ENCODE measurements around the gene CAGE1.
"Not testable (repeated sequence)": the region's sequence is repeated elsewhere in the genome, so short reads cannot be mapped to it uniquely, and the experiment has no call there.

The CAGE1 gene

DNA sequence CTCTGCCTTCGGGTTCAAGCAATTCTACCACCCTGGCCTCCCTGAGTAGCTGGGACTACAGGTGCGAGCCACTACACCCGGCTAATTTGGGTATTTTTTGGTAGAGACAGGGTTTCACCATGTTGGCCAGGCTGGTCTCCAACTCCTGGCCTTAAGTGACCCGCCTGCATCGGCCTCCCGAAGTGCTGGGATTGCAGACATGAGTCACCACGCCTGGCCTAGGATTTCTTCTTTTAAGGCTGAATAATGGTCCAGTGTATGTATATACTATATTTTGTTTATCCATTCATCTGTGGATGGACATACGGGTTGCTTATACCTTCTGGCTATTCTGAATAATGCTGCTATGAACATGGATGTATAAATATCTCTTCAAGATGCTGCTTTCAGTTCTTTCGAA, 17.2 kb upstream of the CAGE1 start:
- DNase-seq = no peak

DNA sequence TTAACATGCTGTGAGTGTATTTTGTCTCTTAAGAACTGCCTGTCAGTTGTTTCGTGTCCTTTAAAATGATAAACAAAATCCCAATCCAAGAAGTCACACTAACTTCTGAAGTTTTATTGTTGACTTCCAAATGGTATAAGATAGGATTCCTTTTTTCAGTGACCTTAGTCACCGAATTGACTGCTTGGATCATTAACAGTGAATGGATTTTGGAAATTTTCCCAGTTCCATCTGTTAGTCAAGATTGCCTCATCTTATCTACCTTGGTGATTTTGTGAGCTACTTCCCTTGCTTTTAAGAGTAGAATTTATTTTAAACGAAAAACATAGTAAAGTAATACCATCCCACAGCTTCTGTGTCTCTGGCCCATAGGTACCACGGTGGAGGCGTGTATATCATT, 15.0 kb upstream of the CAGE1 start:
- no peak for DNase-seq

DNA sequence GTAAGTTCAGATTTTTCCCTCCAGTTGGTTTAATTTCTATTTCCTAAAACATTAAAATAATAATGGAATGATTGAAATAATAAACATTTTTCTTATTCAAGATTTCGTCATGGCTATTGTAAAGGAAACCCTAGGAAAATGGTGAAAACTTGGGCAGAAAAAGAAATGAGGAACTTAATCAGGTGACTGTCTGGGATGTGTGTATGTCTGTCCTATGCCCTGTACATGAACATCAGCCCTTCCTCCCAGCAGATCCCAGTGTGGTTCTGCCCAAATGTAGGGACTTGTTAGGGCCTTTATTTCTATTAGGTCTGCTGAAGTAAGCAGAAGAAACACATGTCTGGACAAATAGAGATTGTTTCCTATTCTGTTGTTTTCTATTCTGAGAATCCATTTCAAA, 13.2 kb upstream of the CAGE1 start:
- DNase-seq = no peak

DNA sequence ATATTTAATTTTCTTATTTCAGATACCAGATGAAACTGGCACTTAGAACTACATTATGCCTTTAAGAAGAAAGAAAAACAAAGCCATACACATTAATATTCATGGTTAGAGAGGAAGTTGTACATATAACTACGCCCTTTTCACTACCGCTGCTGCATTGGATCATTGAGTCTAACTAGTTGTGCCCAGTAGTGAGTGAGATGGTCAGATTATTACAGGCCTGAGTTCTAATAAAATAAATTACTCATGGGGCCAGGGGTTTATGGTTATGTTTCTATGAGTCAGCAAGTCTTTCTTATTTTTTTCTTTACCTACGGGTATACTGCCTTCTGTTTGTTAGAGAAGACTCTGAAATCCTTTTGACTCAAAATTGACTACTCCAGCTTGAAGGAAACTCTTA, 11.5 kb upstream of the CAGE1 start:
- no peak for DNase-seq

DNA sequence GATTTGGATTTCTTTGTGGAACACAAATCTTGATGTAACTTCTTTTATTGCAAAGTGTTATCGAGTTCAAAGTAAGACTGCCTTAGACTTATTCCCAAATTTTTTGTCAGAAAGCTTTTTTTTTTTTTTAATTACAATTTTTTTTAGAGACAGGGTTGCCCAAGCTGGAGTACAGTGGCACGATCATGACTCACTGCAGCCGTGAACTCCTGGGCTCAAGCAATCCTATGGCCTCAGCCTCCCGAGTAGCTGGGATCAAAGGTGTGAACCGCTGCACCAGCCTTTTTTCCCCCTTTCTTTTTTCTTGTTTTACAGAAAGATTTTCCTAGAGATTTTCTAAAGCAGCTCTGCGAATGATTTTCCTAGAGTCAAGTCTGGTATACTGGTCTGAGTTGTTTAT, 2.9 kb upstream of the CAGE1 start:
- no peak for DNase-seq

DNA sequence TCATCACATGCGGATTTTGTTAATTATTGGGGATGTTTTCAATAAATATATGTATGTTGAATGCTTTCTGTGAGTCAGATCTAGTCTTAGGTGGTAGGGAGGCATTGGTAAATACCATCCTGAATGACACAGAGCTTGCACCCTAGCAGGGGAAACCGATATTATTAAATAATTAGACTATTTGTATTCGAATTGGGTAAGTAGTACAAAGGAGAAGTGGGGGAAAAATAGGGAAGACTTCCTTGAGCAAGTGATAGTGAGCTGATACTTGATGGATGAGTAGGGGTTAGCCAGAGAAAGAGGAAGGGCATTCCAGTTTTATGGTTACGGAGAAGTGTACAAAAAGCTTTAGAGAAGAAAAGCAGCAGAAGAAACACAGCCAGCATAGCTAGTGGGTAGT, 1.6 kb upstream of the CAGE1 start:
- DNase-seq = no peak

DNA sequence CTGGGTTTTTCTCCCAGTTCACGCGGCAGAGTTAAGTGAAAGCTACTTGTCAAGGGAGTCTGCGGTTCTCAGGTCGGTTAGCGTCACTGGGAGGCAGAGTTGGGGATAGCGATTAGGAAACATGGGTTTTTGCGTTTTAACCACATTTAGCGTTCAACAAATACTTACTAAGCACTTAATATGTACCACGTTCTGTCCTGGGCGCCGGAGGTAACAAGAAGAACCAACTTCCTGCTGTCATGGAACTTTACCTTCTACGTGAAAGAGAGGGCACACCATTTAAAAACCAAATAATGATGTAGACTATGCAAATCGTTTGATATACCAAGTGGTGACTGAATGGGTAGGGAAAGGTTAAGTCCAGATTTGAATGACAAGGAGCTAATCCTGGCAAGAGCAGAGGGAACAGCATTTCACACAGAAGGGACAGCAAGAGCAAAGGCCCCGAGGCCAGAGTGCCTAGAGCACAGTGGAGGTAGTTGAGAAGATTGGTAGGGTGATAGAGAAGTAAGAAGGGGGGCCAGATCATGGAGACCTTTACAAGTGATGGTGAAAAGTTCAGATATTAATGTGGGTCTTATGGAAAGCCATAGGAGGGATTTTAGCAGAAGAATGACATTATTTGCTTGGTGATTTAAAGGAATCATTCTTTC, 810 bp upstream of the CAGE1 start:
- DNase-seq = no peak

DNA sequence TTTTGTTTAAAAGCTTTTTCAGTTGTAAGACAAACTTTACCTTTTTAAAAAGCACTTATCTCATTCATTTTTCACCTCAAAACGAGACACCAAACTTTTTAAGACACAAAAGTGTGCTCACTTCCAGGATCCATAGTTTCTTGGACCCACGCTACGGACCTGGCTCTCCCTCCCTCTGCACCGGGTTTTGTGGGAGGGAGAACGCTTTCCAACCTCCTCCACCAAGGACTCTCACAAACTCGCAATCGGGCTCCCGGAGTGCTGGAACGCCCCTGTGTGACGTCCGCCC, 436 bp downstream of the CAGE1 start:
- DNase-seq = no peak

DNA sequence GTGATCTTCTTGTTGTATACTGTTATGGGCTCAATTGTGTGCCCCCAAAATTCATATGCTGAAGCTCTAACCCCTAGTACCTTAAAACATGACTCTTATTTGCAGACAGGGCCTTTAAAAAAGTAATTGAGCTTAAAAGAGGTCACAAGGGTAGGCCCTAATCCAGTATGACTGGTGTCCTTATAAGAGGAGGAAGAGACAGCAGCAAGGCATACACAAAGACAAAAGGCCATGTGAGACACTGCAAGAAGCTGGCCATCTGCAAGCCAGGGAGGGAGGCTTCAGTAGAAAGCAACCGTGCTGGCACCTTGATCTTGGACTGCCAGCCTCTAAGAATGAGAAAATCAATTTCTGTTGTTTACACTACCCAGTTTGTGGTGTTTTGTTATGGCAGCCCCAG, 8.4 kb downstream of the CAGE1 start:
- DNase-seq = no peak

DNA sequence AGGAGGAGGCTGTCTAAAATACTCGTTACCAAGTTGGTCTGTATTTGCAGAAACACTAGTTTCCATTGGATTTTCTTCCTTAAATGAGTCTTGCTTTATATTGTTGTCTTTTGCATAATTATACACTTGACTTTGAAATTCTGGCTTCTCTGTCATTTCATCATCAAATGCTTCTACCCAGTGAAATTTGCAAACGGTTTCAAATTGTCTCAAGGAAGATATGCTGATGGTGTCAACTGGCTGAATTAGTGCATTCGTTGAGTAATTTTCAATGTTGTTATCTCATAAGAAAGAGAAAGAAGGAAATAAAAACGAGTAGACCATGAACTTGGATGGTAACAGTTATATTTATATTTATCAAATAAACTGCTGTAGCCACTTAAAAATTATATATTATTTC, 10.8 kb downstream of the CAGE1 start:
- DNase-seq = no peak

DNA sequence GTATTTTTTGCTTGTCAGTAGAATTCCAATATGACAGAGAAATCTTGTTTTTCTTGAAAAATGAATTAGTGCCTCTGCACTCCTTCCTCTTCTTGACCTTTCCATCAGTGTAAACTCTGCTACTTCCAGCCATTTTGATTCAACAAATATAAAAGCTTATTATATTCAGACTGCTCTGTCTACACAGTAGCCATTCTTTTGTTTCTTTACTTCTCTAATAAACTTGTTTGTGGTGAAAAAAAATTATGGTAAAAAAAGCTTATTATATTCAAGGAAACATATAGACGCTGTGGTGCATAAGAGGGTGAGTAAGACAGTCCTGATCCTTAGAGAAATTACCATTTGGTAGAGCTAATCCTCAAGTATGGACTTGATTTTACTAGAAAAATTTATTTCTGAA, 11.6 kb downstream of the CAGE1 start:
- no peak for DNase-seq

DNA sequence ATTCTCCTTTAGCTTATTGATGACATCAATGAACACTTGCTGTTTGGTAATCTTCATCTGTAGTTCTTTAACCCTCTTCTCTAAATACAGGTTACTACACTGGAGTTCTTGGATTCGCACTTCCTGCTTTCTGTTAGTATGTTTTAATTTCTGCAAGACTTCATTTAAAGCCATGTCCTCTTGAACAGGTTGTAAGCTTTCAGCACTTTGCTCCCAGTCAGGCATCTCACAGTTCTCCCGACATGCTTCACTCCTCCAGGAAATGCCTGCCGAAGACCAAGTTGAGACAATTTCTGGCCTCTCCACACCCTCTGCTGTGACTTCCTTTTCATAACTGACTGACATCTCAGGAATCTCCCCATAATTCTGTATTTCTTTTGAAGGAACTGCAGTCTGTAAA, 15.8 kb downstream of the CAGE1 start:
- DNase-seq = no peak

DNA sequence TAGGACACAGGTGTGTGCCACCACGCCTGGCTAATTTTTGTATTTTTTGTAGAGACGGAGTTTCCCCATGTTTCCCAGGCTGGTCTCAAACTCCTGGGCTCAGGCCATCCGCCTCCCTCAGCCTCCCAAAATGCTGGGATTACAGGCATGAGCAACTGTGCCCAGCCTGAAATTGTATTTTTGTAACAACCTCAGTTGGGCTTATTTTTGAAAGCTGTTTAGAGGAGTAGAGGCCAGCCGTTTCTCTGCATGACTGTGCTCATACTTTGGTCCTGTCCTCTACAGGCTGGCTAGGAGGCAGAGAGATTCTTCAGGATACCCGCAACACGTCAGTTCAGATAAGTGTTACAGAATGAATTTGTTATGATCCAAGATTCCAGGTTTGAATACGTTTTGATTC, 22.1 kb downstream of the CAGE1 start:
- DNase-seq = no peak

DNA sequence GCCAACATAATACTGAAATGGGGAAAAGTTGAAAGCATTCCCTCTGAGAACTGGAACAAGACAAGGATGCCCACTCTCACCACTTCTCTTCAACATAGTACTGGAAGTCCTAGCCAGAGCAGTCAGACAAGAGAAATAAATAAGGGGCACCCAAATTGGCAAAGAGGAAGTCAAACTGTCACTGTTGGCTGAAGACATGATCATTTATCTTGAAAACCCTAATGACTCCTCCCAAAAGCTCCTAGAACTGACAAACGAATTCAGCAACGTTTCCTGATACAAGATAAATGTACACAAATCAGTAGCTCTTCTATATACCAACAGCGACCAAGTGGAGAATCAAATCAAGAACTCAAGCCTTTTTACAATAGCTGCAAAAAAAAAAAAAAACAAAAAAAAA, 37.6 kb downstream of the CAGE1 start:
- DNase-seq = not testable (repeated sequence)

DNA sequence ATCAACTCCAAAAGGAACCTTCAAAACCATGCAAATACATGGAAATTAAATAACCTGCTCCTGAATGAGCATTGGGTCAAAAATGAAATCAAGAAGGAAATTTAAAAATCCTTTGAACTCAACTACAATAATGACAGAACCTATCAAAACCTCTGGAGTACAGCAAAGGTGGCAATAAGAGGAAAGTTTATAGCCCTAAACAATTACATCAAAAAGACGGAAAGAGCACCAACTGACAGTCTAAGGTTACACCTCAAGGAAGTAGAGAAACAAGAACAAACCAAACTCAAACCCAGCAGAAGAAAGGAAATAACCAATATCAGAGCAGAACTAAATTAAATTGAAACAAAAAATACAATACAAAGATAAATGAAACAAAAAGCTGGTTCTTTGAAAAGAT, 39.0 kb downstream of the CAGE1 start:
- DNase-seq = not testable (repeated sequence)

DNA sequence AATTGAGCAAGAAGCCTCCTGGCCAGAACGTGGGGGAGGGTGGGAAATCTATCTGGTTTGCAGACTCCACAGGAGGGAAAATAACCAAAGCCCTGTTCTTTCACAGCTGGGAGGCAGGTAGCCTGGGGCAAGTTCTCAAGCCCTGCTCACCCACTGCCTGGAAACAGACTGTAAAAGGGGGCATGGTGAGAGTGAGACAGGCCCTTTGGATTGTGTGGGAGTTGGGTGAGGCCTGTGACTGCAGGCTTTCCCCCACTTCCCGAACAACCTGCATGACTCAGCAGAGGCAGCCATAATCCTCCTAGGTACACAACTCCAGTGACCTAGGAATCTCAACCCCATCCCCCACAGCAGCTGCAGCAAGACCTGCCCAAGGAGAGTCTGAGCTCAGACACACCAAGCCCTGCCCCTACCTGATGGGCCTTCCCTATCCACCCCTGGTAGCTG, 42.0 kb downstream of the CAGE1 start:
- not testable (repeated sequence) for DNase-seq

DNA sequence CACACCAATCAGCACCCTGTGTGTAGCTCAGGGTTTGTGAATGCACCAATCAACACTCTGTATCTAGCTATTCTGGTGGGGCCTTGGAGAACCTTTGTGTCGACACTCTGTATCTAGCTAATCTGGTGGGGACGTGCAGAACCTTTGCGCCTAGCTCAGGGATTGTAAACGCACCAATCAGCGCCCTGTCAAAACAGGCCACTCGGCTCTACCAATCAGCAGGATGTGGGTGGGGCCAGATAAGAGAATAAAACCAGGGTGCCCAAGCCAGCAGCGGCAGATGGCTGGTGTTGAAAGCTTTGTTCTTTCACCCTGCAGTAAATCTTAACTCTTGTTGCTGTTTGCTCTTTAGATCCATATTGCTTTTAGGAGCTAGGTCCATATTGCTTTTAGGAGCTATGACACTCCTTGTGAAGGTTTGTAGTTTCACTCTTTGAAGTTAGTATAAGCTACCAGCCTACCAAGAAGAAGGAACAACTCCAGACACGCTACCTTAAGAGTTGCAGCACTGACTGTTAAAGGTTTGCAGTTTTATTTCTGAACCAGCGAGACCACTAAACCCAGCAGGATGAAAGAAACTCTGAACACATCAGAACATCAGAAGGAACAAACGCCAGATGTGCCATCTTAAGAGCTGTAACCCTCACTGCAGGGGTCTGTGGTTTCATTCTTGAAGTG, 44.6 kb downstream of the CAGE1 start:
- not testable (repeated sequence) for DNase-seq

DNA sequence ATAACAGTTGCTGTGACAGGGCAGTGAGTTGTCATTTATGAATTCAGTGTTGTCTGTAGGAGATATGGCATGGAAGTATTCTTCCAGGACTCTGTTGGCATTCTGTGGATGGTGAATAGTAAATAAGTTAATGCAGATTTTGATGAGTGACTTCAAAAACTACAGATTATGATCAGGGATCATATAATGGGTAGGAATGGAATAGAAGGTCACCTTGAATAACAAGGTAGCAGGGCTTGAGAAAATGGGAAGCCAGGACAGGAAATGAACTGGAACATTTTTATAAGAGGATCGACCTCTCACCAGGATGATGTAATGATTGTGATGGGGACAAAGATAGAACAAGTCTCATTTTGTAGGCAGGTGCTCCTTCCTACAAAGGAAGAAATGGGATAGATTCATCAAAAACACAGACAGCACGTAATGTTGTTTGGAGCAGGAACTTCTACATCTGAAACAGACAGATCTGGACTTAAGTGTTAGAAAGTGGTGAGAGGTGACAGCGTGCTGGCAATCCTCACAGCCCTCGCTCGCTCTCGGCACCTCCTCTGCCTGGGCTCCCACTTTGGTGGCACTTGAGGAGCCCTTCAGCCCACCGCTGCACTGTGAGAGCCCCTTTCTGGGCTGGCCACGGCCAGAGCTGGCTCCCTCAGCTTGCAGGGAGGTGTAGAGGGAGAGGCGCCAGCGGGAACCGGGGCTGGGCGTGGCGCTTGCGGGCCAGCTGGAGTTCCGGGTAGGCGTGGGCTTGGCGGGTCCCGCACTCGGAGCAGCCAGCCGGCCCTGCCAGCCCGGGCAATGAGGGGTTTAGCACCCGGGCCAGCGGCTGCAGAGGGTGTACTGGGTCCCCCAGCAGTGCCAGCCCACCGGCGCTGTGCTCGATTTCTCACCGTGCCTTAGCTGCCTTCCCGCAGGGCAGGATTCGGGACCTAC, 45.7 kb downstream of the CAGE1 start:
- no peak for DNase-seq

DNA sequence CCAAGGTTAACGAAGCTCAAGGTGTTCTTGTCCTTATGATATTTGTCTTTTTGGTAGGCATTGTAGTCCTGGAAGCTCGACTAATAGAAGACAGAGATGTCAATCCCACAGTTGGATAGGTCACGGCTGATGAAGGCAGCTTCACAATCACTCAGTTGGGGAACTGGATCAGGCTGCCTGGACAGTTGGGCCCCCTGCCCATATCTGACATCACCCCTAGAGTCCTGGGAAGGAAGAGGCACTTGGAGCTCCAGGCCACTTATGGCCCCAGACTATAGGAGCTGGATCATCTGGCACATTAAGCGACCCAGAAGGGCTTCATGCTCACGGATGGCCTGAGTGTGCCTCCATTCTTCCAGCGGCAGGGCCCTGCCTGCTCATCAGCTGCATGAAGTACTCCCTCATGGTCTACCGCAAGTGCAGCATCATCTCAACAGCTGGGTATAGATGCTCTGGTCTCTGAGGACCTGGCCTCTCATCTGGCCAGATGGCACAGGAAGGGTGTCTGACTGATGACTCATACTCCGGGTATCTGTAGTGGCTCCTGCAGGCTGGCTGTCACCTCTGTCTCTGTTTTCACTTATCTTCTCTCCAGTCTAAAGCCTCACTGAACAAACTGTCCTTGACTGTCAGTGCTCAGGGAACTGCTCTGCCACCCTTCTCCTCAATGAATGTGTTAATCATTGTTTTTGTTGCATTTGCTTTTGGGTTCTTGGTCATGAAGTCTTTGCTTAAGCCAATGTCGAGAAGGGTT, 47.4 kb downstream of the CAGE1 start:
- DNase-seq = no peak

DNA sequence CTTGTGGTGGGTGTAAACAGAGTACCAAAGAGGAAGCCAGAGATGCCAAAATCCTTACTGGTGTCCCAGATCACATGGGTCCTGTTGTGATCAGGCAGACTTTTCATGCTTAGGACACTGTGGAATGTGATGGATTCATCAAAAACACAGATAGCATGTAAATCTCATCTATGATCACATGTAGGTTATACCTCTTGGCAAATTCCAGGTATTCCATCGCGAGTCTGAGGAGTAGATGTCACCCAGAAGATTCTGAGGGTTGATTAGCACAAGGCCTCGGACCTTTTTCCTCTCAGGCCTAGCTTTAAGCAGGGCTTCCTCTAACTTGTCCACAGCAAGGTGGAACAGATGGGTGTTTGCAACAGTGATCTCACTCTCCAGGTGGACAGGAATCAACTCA, 48.3 kb downstream of the CAGE1 start:
- no peak for DNase-seq

DNA sequence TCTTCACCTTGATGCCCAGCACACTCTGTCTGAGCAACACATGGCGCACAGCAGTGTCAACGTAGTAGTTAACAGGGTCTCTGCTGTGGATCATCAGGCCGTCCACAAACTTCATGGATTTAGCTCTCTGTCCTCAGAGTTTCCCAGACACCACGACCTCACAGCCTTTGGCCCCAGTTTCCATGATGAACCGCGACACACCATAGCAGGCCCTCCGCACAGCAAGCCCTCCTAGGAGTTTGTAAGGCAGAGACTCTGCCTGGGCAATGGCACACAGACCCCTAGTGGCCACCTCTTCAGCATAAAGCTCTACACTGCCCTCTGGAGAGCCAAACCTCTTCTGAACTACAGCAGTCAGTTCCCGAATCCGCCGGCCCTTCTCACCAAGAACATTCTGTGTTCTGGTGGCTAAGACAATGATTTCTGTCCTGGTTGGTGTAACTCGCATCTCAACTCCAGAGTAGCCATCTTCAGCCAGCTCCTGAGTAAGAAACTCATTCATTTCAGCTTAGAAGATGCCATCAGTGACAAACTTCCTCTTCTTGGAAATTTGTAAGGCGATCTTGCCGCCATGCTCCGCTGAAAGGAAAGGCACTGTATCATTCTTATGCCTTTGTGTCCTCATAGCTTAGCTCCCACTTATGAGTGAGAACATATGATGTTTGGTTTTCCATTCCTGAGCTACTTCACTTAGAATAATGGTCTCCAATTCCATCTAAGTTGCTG, 50.4 kb downstream of the CAGE1 start:
- not testable (repeated sequence) for DNase-seq

DNA sequence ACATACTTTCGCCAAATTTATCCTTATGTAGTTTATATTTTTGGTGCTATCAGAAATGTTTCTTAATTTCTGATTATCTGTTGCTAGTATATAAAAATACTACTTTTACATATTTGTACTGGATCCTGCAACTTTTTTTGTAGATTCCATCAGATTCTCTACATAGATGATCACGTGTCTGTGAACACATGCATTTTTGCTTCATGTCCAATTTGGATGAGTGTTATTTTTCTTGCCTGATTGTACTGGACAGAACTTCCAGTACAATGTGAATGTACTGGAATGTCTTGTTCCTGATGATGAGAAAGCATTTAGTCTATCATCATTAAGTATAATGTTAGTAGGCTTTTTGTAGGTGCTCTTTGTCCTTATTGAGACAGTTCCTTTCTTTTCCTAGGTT, 51.5 kb downstream of the CAGE1 start:
- no peak for DNase-seq

DNA sequence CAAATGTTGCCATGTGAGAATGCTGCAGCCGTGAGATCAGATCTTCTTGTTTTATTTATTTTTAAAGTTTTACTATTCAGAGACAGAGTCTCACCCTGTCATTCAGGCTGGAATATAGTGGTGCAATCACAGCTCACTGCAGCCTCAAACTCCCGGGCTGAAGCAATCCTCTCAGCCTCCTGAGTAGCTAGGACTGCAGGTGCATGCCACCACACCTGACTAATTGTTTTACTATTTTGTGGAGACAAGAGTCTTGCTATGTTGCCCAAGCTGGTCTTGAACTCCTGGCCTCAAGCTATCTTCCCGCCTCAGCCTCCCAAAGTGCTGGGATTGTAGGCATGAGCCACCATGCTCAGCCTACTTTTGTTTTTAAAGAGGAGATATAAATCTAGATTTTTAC, 54.0 kb downstream of the CAGE1 start:
- no peak for DNase-seq
